Diencephalon (tissue), 1 donor: ENCODE measurements around the gene UTP14C. TPM values are rescaled to one million over a fixed set of nuclear protein-coding genes. Genes with fewer than 3 reads are reported as not detected.

Experiments used
- total RNA-seq: library from RNA; depleted of rRNA; stranded (reverse); fragments of >200 nt; gene quantifications from one replicate; pipeline ENCODE4 v1.2.3, GENCODE V29; 2014

The UTP14C gene, protein sequence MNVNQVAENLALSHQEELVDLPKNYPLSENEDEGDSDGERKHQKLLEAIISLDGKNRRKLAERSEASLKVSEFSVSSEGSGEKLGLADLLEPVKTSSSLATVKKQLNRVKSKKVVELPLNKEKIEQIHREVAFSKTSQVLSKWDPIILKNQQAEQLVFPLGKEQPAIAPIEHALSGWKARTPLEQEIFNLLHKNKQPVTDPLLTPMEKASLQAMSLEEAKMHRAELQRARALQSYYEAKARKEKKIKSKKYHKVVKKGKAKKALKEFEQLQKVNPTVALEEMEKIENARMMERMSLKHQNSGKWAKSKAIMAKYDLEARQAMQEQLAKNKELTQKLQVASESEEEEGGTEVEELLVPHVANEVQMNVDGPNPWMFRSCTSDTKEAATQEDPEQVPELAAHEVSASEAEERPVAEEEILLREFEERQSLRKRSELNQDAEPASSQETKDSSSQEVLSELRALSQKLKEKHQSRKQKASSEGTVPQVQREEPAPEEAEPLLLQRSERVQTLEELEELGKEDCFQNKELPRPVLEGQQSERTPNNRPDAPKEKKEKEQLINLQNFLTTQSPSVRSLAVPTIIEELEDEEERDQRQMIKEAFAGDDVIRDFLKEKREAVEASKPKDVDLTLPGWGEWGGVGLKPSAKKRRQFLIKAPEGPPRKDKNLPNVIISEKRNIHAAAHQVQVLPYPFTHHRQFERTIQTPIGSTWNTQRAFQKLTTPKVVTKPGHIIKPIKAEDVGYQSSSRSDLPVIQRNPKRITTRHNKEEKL
- total RNA-seq = 32.8 TPM

DNA sequence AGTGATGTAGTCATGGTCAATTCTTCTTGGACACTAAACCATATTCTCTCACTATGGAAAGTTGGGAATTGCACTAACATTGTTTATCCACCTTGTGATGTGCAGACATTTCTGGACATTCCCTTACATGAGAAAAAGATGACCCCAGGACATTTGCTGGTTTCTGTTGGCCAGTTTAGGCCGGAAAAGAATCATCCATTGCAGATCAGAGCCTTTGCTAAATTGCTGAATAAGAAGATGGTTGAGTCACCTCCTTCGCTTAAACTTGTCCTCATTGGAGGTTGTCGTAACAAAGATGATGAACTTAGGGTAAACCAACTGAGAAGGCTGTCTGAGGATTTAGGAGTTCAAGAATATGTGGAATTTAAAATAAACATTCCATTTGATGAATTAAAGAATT is at the start of gene UTP14C:
Gene UTP14C, plus strand, starts transcription at position 211 of the 400 bp plus-strand sequence. CDS start 4,114 bp downstream, outside the sequence.

DNA sequence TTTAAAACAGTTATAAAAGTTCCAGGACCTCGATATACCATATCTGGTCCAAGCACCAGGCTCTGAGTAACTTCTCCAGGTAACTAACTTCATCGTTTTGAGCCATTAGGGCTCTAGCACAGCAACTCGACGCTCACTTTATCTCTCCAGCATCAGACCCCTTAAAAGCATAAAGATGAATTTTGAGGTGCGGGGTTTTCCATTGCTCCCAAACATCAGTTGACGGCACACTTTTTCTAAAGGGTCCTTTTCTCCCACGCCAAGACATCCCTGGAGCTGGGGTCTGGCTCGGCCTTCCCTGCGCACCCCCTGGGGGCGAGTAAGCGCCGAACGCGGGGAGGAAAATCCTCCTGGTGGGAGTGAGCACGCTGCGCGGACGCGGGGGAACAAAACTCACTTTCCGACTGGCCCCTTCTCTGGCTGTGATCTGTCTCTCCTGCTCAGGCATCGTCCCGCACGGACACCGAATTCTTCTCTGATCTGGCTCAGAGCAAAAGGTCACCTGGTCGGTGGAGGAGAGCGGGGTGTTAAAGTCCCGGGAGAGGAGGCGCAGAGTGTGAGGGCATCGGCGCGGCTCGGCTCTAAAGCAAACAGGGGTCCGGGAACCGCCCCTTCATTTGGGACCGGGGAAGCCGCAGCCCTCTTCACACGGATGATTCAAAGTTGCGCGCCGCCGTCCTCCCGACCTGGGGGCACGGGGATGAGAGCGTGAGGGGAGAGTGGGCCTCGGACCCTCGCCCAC is 13.4 kb upstream of the UTP14C start, which contains the start of gene ATP7B:
Gene ATP7B, minus strand, starts transcription at position 561 of the 742 bp plus-strand sequence. Its CDS starts 113 bp downstream, at position 448.

DNA sequence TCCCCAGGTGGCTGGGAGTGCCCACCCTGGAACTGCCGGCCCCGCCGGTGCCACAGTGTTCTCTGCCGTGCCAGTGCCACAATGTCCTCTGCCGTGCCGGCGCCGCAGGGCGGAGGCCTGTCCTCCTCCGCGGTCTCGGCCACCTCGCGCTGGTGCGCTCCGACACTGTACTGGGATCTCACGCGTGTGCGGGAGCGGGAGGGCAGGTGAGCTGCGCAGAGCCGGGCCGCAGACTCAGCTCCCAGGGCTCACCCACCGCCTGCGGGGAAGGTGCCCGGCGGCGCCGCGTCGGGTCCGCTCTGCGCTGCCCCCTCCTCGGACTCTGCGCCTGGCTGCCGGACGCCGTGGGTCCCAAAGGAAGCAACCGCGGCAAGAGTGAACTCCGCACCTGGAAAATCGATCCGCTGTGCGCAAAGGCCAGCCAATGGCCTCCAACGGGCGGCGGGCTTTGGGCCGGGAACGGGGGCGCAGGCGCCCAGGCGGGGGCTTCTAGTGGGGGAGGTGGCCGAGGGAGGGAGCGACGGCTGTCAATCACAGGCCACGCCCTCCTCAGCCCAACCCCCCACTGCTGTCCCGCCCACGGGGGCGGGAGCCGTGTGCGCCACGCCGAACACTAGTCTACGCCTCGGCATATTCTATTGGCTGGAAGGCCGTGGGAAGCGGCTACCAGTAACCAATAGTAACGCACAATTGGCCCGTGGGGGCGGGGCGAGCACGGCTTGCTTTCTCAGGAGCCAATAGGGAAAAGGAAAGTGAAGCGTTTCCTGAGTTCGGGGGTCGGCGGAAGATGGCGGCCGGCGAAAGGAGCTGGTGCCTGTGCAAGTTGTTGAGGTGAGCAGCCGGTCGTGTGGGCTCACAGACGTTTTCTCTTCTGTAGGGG is 12.6 kb upstream of the UTP14C start, which contains the start of gene ALG11:
Gene ALG11, plus strand, starts transcription at position 767 of the 880 bp plus-strand sequence. Its CDS starts 21 bp downstream, at position 788.

Other genes with a start within 250 kb of the UTP14C start
- 7.4 TPM for gene DHRS12, start 220.5 kb upstream of the UTP14C start, total RNA-seq
- 3.9 TPM for gene TMEM272, start 179.5 kb upstream of the UTP14C start, total RNA-seq
- gene CCDC70, start 162.7 kb upstream of the UTP14C start, total RNA-seq = not detected
- 13.1 TPM for gene ATP7B, start 13.2 kb upstream of the UTP14C start, total RNA-seq
- gene ALG11, start 12.3 kb upstream of the UTP14C start, total RNA-seq = 26.8 TPM
- 4.8 TPM for gene NEK5, start 104.4 kb downstream of the UTP14C start, total RNA-seq
- gene NEK3, start 134.9 kb downstream of the UTP14C start, total RNA-seq = 9.9 TPM